AG08396 (cell line): ENCODE results near the gene TOLLIP.
A peak's percentile ranks its signal among the peaks of the same experiment; 100 is the strongest.
"Not testable (repeated sequence)": the region's sequence is repeated elsewhere in the genome, so short reads cannot be mapped to it uniquely, and the experiment has no call there.

ENCODE experiments used
- DNase-seq: peaks from one replicate; pipeline ENCODE4 v3.0.0; 2012; ENCODE audit warnings: low spot score, mixed read lengths

The TOLLIP gene

GRCh38 chr11:1343391-1344055 lies 34.1 kb upstream of the TOLLIP start:
- DNase-seq, result no peak

GRCh38 chr11:1342946-1343345 lies 33.5 kb upstream of the TOLLIP start:
- DNase-seq, result no peak

GRCh38 chr11:1341928-1342524 lies 32.6 kb upstream of the TOLLIP start:
- no peak for DNase-seq

GRCh38 chr11:1341226-1341625 lies 31.8 kb upstream of the TOLLIP start:
- not testable (repeated sequence) for DNase-seq

GRCh38 chr11:1340111-1340510 lies 30.7 kb upstream of the TOLLIP start:
- DNase-seq, result no peak

GRCh38 chr11:1339066-1339675 lies 29.7 kb upstream of the TOLLIP start:
- DNase-seq, result no peak

- DNase-seq, result no peak
Observed at GRCh38 chr11:1338201-1339065, 29.0 kb upstream of the TOLLIP start.

GRCh38 chr11:1337647-1338007 lies 28.2 kb upstream of the TOLLIP start:
- DNase-seq, result no peak

GRCh38 chr11:1336836-1337646 lies 27.6 kb upstream of the TOLLIP start:
- DNase-seq, result peak; percentile 13

GRCh38 chr11:1335811-1336761 lies 26.7 kb upstream of the TOLLIP start:
- DNase-seq, result peak; percentile 79

- DNase-seq, result no peak
Observed at GRCh38 chr11:1335264-1335810, 25.9 kb upstream of the TOLLIP start.

GRCh38 chr11:1333860-1334259 lies 24.4 kb upstream of the TOLLIP start:
- no peak for DNase-seq

- no peak for DNase-seq
Observed at GRCh38 chr11:1333091-1333772, 23.8 kb upstream of the TOLLIP start.

- no peak for DNase-seq
Observed at GRCh38 chr11:1330473-1330872, 21.0 kb upstream of the TOLLIP start.

- DNase-seq, result no peak
Observed at GRCh38 chr11:1327064-1327460, 17.6 kb upstream of the TOLLIP start.

- peak; percentile 64 for DNase-seq
Observed at GRCh38 chr11:1326435-1327063, 17.1 kb upstream of the TOLLIP start.

- DNase-seq, result no peak
Observed at GRCh38 chr11:1323774-1324173, 14.3 kb upstream of the TOLLIP start.

GRCh38 chr11:1317993-1318392 lies 8.6 kb upstream of the TOLLIP start:
- no peak for DNase-seq

- DNase-seq, result no peak
Observed at GRCh38 chr11:1317432-1317831, 8.0 kb upstream of the TOLLIP start.
